Measurements from ENCODE around the gene ITGA6.
A peak's percentile ranks its signal among the peaks of the same experiment; 100 is the strongest.

Gene ITGA6

GRCh38 chr2:172437419-172438341, 10.3 kb downstream of the ITGA6 start:
- DNase-seq (ENCODE audit: insufficient read length, low spot score): peak; percentile 15
- FAIRE-seq: peak; percentile 9
- TF ChIP-seq SPI1 (IDR thresholded peaks at IDR 0.05; ENCODE audit: low read depth, low read length) (peak; percentile 97), TAF1 (IDR thresholded peaks at IDR 0.05; ENCODE audit: low read depth, low read length) (no peak)

- FAIRE-seq (no peak), DNase-seq (ENCODE audit: insufficient read length, low spot score) (no peak)
- TF ChIP-seq POLR2AphosphoS5 (IDR thresholded peaks at IDR 0.05; ENCODE audit: low read depth, low read length) (no peak), PAX5 (IDR thresholded peaks at IDR 0.05; ENCODE audit: insufficient read depth, low read length, severe bottlenecking) (no peak), POU2F2 (IDR thresholded peaks at IDR 0.05; ENCODE audit: low read depth, low read length) (no peak), POLR2A (IDR thresholded peaks at IDR 0.05; ENCODE audit: low read depth, low read length) (no peak), SPI1 (IDR thresholded peaks at IDR 0.05; ENCODE audit: low read depth, low read length) (no peak)
Measured at GRCh38 chr2:172438741-172439508, 11.5 kb downstream of the ITGA6 start.

- no peak for DNase-seq (ENCODE audit: insufficient read length, low spot score)
- TF ChIP-seq POLR2AphosphoS5 (IDR thresholded peaks at IDR 0.05; ENCODE audit: low read depth, low read length): no peak
- TF ChIP-seq SPI1 (IDR thresholded peaks at IDR 0.05; ENCODE audit: low read depth, low read length): no peak
- TF ChIP-seq PAX5 (IDR thresholded peaks at IDR 0.05; ENCODE audit: insufficient read depth, low read length, severe bottlenecking): no peak
- no peak for TF ChIP-seq POLR2A (IDR thresholded peaks at IDR 0.05; ENCODE audit: low read depth, low read length)
- TF ChIP-seq TAF1 (IDR thresholded peaks at IDR 0.05; ENCODE audit: low read depth, low read length): no peak
- TF ChIP-seq POU2F2 (IDR thresholded peaks at IDR 0.05; ENCODE audit: low read depth, low read length): no peak
- no peak for FAIRE-seq
Measured at GRCh38 chr2:172439509-172439860, 12.1 kb downstream of the ITGA6 start.

DNA sequence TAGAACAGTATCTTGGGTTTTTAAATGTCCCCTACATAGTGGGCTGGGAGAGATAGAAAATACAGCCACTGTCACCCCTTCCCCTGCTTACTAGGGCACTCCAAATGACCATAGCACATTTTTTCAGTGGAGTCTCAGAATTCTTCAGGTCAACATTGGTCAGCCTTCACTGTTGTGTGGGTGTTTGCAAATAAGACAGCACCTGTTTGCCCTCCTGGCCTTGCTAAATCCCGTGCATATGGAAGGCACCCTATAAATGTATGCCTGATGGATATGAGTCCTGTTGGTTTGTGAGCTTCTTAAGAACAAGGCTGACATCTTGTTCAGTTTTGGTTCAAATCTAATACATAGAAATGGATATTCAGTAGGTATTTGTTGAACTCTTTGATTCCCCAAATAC, 12.5 kb downstream of the ITGA6 start:
- DNase-seq (ENCODE audit: insufficient read length, low spot score) (no peak), FAIRE-seq (no peak)
- TF ChIP-seq POLR2A (IDR thresholded peaks at IDR 0.05; ENCODE audit: low read depth, low read length) (no peak), SPI1 (IDR thresholded peaks at IDR 0.05; ENCODE audit: low read depth, low read length) (no peak), POLR2AphosphoS5 (IDR thresholded peaks at IDR 0.05; ENCODE audit: low read depth, low read length) (no peak), POU2F2 (IDR thresholded peaks at IDR 0.05; ENCODE audit: low read depth, low read length) (no peak), PAX5 (IDR thresholded peaks at IDR 0.05; ENCODE audit: insufficient read depth, low read length, severe bottlenecking) (no peak), TAF1 (IDR thresholded peaks at IDR 0.05; ENCODE audit: low read depth, low read length) (no peak)

GRCh38 chr2:172440795-172441194, 13.4 kb downstream of the ITGA6 start:
- DNase-seq (ENCODE audit: insufficient read length, low spot score): no peak
- peak; percentile 33; the same call in 1 of the 2 replicates for TF ChIP-seq SPI1 (IDR thresholded peaks at IDR 0.05; ENCODE audit: low read depth, low read length)
- TF ChIP-seq PAX5 (IDR thresholded peaks at IDR 0.05; ENCODE audit: insufficient read depth, low read length, severe bottlenecking): no peak
- no peak for FAIRE-seq

DNA sequence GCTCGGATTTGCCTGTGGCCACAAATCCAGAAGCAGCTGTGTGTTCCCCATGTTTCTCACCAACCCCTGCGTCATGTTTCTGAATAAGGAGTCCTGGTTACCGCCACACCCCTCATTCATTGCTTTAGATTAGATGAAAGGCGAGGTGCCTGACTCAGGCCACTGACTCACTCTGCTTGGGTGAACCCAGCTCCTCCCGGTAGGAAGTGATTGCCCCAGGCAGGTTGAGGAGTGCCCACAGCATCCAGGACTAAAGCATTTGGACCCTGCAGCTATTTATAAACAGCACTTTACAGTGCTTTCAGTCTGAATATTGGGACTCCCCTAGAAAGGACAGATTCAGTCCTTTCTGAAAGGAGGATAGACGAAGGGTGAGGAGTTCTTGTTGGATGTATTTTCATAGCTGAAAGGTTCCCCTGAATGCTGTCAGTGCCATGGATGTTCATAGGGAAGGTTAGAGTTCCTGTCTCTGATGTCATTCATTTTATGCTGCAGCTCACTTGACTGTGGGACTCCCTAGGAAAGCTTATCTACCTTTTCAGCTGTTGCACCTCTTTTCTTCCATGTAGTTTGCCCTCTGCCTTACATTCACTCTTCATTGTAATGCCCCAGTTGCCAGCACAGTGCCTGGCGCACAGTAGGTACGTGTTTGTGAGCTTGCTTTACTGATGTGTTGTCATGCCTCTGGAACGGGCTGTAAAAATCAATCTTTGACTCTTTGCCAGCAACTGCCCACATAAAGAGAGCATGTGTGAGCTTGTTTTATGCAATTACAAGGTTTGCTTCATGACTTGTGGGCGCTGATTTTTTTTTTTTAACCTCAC, 14.9 kb downstream of the ITGA6 start:
- DNase-seq (ENCODE audit: insufficient read length, low spot score) (no peak), FAIRE-seq (no peak)
- TF ChIP-seq PAX5 (IDR thresholded peaks at IDR 0.05; ENCODE audit: insufficient read depth, low read length, severe bottlenecking): no peak
- TF ChIP-seq POLR2AphosphoS5 (IDR thresholded peaks at IDR 0.05; ENCODE audit: low read depth, low read length): no peak
- TF ChIP-seq SPI1 (IDR thresholded peaks at IDR 0.05; ENCODE audit: low read depth, low read length): no peak
- TF ChIP-seq POLR2A (IDR thresholded peaks at IDR 0.05; ENCODE audit: low read depth, low read length): no peak
- no peak for TF ChIP-seq TAF1 (IDR thresholded peaks at IDR 0.05; ENCODE audit: low read depth, low read length)
- TF ChIP-seq POU2F2 (IDR thresholded peaks at IDR 0.05; ENCODE audit: low read depth, low read length): no peak

DNA sequence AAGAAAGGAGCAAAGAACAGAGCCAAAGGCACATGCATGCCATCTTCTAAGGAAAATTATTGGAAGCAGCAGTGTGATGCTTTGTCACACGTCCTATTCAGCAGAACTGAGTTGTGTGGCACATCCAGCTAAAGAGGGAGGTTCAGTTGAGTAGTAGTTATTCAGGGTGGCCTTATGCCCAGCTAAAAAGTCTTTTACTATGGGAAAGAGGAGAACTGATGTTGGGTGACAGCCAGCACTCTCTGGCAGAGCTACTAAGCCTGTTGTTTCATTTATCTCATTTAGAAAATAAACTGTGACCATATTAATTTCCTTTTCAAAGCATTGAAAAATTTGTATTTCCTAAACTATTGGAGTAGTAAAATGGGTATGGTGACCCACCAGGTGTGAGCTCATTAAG, 18.5 kb downstream of the ITGA6 start:
- TF ChIP-seq POLR2A (IDR thresholded peaks at IDR 0.05; ENCODE audit: low read depth, low read length) (no peak), POLR2AphosphoS5 (IDR thresholded peaks at IDR 0.05; ENCODE audit: low read depth, low read length) (no peak), SPI1 (IDR thresholded peaks at IDR 0.05; ENCODE audit: low read depth, low read length) (no peak), PAX5 (IDR thresholded peaks at IDR 0.05; ENCODE audit: insufficient read depth, low read length, severe bottlenecking) (no peak), POU2F2 (IDR thresholded peaks at IDR 0.05; ENCODE audit: low read depth, low read length) (no peak), TAF1 (IDR thresholded peaks at IDR 0.05; ENCODE audit: low read depth, low read length) (no peak)
- FAIRE-seq (no peak), DNase-seq (ENCODE audit: insufficient read length, low spot score) (no peak)

DNA sequence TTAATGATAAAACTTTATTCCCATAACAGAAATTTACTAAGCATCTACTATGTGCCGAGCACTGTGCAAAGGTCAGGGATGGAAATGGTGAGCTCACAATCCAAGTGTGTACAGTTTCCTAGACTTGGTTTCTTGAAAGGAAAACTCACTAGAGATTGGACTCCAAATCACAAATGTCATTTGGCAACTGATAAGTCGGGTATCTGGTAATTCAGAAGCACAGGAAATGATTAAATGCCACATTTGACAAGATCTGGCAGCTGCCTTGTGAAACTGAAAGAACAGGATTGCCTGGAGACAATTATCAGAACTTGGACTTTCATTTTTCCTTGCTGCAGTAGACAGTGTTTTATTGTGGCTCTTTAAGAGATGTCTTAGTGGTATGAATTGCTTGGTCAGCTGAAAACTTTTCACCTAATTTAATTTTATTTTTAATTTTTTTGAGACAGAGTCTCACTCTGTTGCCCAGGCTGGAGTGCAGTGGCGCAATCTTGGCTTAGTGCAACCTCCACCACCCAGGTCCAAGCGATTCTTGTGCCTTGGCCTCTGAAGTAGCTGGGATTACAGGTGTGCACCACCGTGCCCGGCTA, 19.2 kb downstream of the ITGA6 start:
- TF ChIP-seq SPI1 (IDR thresholded peaks at IDR 0.05; ENCODE audit: low read depth, low read length): no peak
- TF ChIP-seq POLR2A (IDR thresholded peaks at IDR 0.05; ENCODE audit: low read depth, low read length): no peak
- TF ChIP-seq POLR2AphosphoS5 (IDR thresholded peaks at IDR 0.05; ENCODE audit: low read depth, low read length): no peak
- TF ChIP-seq TAF1 (IDR thresholded peaks at IDR 0.05; ENCODE audit: low read depth, low read length): no peak
- FAIRE-seq (no peak), DNase-seq (ENCODE audit: insufficient read length, low spot score) (no peak)
